Smooth muscle cell of the brain vasculature (primary cell): ENCODE data around the gene PRRT1.
A peak's percentile ranks its signal among the peaks of the same experiment; 100 is the strongest.
"Not testable (repeated sequence)": the region's sequence is repeated elsewhere in the genome, so short reads cannot be mapped to it uniquely, and the experiment has no call there.

Source experiments
- DNase-seq: peaks from one replicate; pipeline ENCODE4 v3.0.0-alpha.2; 2012; ENCODE audit warnings: low read depth, low spot score

The PRRT1 gene

GRCh38 chr6:32151181-32151862 lies 417 bp downstream of the PRRT1 start:
- DNase-seq = no peak

DNA sequence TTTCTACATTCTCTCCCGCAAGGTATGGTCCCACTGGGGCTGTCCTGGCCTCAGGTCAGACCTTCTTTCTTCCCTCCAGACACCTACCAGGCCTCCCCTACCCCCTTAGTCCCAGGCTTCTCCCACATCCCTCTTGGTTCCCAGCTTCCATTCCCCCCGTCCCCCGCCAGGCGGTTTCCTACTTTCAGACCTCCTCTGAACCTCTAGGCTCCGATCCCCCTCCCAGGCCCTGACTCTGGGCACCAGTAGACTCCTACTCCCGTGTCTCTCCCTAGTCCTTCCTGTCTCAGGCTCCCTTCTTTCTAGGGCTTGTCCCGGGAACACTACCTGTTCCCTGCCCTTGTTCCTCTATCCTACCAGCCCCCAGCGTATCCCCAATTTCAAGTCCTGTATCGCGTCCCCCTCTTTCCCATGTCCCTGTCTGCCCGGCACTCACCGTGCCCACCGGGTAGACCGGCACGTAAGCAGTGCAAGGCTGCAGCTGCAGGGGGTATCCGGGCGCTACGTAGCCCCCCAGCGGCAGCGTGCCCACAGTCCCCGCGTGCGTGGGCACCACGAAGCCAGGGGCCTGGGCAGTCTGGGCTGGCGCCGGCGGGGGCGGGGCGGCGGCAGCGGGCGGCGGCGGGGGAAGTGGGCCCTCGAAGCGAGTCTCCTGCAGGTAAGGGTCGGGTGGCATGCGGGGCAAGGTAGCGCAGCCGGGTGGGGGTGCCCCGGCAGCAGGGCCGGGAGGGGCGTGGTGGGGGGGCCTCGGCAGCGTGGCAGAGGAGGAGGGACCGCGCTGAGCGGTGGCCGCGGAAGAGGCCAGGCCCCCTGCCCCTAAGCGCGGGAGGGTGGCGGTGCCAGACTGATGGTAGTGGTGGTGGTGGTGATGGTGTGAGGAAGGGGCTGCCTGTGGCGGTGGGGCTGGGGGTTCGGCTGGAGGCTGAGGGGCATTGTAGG lies 1.5 kb downstream of the PRRT1 start:
- no peak for DNase-seq

- no peak for DNase-seq
Observed at GRCh38 chr6:32149092-32149755, 2.5 kb downstream of the PRRT1 start.

DNA sequence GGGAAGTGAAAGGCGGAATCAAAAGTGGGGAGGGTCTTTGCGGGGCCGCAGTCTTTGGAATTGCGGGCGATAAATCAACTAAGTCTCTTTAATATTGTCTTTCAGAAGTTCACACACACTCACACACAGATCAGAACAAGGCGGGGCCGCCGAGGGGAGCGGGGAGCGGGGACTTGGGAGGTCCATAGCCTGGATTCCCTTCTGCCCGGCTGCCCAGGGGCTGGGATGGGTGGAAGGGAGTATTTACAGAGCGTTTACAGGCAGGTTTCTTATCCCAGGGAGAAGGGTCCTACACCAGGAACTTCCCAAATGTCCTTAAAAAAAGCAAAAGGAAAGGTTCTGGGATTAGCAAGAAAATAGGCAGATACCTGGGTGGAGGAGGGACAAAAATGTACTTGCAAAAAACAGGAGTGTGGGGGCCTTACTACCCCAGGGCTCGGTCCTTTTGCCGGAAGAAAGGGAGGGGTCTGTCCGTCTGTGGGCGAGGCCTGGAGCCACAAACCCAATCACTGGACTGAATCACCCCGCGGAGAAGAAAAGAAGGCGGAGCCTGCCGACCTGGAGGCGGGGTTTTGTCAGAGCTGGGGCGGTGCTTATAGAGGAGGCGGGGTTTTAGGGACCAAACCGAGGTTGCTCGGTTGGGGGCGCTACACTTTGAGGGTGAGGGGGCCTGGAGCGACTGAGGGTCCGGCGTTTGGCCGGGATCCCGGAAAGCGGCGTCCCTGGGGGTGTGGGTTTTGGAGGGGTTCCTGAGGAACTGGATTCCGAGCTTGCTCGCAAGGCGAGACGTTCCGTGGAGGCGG lies 3.2 kb downstream of the PRRT1 start:
- no peak for DNase-seq

DNA sequence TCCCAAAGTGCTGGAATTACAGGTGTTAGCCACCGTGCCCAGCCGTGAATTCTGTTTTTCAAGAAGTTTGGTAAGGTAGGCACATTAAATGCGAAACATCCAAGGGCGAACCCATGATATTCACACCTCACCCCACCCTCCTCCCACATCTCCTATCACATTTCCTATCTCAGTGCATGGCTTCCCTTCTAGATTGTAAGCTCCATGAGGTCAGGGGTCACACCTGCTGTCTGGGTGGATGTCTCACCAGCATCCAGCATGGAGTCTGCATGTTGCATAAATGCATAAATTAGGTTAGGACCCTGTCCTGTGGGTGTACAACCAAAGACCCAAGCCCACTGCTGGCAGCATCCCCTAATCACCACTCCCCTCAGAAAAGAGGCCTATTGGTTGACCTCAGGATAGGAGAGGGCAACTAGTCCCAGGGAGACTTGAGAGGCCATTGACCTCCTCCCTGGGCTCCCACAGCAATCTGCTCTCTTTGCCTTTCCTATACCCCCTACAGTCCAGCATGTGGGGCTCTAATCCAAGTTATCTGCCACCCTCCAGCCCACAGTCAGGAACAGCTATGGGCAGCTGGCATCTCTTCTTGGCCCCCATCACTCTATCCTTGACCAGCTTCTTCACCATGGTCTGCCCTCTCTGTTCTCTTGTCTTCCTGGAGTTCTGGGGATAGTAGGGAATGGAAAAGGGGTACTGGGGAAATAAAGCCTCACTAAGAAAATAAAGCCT lies 4.2 kb downstream of the PRRT1 start:
- no peak for DNase-seq

DNA sequence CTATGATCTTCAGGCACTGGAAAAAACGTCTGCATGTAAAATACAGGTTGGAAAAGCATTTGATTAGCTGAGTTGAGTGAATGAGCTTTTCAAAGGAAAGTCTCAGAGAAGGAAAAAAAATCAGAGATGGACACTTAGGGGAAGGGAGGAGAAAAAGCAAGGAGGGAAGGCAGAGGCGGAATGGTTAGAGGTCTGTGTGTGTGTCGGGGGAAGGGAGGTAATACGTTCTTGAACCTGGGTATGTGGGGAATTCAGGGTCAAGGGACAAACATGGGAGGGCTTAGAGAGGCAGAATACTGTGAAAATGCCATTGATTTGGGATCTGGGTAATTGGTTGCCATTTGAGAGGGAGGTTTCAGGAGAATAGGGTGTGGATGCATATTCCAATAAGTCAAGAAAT lies 5.1 kb downstream of the PRRT1 start:
- no peak for DNase-seq

DNA sequence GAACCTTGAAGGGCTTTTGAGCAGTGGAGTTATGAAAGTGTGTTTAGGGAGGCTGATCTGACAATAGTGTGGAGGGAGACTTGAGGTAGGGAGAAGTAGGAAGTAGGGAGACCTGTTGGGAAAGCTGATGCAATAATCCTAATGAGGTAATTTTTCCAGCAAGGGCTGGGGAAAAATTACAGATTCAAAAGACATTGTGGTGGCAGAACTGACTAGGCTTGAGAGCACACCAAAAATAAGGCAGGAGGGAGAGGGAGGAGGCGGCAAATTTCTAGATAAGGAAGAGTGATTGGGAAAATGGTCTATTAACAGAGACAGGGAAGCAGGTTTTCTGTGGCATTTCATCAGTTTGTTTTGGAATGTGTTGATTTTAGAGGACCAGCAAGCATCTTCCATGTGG lies 5.5 kb downstream of the PRRT1 start:
- DNase-seq = no peak

DNA sequence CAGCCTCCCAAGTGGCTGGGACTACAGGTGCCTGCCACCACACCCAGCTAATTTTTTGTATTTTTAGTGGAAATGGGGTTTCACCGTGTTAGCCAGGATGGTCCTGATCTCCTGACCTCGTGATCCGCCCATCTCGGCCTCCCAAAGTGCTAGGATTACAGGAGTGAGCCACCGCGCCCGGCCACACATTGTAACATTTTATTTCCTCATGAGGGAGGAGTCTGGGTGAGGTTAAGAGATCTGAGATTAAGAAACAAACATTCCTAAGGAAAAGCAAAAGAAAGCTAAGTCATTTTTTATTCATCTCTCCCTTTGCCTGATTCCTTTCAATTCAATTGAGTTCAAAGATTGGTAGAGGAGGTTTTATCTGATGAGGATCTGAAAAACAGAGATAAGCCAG lies 7.5 kb downstream of the PRRT1 start:
- DNase-seq = not testable (repeated sequence)

- DNase-seq = no peak
Observed at GRCh38 chr6:32140420-32141046, 11.2 kb downstream of the PRRT1 start.

- DNase-seq = no peak
Observed at GRCh38 chr6:32139590-32139989, 12.1 kb downstream of the PRRT1 start.

- no peak for DNase-seq
Observed at GRCh38 chr6:32137454-32137853, 14.3 kb downstream of the PRRT1 start.

GRCh38 chr6:32133786-32134185 lies 18.0 kb downstream of the PRRT1 start:
- no peak for DNase-seq

- no peak for DNase-seq
Observed at GRCh38 chr6:32132110-32132509, 19.6 kb downstream of the PRRT1 start.

GRCh38 chr6:32131439-32131948 lies 20.2 kb downstream of the PRRT1 start:
- DNase-seq = no peak

- DNase-seq = no peak
Observed at GRCh38 chr6:32129297-32130088, 22.2 kb downstream of the PRRT1 start.

DNA sequence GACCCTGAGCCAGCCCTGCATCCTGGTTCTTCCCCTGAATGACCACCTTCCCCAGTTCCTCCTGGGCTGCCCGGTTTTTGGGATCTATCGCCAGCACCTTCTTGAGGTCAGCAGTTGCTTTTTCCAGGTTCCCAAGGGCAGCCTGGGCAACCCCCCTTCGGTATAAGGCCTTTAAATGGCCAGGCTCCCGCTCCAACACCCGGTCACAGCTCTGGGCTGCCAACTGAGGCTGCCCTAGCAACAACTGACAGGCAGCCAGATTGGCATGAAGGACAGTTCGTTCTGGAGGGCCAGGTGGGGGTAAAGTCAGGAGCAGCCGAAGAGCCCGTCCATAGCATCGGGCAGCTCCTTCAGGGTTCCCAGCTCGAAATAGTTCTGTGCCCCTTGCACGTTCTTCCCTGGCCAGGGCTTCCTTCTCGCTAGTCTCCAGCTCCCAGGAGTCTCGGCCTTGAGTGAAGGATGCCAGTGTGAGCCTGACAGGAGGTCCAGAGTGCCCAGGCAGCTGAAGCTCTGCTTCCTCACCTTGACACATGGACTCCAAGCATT lies 22.9 kb downstream of the PRRT1 start:
- no peak for DNase-seq

DNA sequence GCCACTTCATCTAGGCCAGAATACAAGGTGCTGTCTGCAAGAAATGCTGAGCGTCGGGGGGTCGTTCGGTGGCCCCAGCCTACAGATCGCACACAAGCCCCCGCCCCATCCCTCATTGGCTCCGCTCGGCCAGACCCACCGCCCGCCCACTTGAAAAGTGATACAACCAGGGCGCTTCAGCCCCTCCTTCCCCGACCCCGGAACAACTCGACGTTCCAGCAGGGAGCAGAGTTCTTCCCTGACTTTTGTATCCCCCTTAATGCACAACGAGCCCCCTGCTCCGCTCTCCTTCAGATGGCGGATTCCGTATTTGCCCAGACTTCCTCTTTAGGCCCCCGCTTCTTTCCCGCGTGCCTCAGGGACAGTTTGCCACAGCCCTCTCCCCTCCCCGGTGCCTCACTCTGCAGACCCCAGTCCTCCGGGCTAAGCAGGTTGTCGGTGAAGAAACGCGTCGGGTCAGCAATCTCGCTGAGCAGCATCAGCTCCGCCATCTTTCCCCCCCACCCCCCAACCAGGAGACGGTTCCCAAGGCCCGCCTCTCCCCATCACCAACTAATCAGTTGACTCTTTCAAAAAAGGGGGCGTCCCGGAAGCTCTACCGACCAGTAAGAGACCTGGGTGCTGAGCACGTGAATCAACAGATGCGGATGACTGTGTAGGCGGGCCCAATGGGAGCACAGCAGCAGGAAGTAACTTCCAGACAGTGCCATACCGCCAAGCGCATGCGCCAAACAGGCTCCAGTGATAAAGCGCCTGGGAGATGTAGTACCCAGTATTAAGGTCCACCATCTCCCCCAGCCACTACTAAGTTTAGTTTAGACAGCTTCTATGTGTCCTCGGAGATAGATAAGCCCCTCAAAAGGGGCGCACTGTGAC lies 23.8 kb downstream of the PRRT1 start, which contains the start of gene ATF6B:
Gene ATF6B (minus strand): TSS at position 530 of the 876 bp plus-strand sequence. CDS start 39 bp downstream, at position 491.
- DNase-seq = peak; percentile 99

DNA sequence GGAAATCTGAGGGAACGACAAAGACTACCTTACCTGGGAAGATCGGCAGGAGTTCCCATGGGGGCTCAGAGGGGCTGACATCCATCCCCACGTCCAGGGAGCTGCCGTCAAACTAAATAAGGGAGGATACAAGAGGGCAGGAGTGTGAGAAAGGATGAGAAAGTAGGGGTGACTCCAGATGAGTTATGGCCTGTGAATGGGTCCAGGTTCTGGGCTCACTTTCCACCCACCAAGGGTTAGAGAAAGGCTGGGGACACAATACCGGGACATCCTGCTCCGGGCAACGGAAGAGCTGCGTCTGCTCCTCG lies 24.4 kb downstream of the PRRT1 start:
- DNase-seq = no peak
